Activated CD8-positive, alpha-beta memory T cell treated with anti-CD3 and anti-CD28 coated beads, Interleukin-2, amount 50 U/mL, for 1 hour (primary cell): ENCODE results near the gene ZNG1F.
"Not testable (repeated sequence)": the region's sequence is repeated elsewhere in the genome, so short reads cannot be mapped to it uniquely, and the experiment has no call there.

Source experiments
- DNase-seq: peaks from one replicate; pipeline ENCODE4 v3.0.0-alpha.2; 2020; ENCODE audit errors: extremely low read depth

Gene ZNG1F

GRCh38 chr9:41123396-41123795 lies 65.7 kb downstream of the ZNG1F start:
- DNase-seq = not testable (repeated sequence)

- DNase-seq = not testable (repeated sequence)
Observed at GRCh38 chr9:41120696-41121095, 68.4 kb downstream of the ZNG1F start.

- not testable (repeated sequence) for DNase-seq
Observed at GRCh38 chr9:41119719-41120118, 69.4 kb downstream of the ZNG1F start.

GRCh38 chr9:41119311-41119710 lies 69.8 kb downstream of the ZNG1F start:
- DNase-seq = not testable (repeated sequence)

GRCh38 chr9:41113348-41113747 lies 75.8 kb downstream of the ZNG1F start:
- DNase-seq = not testable (repeated sequence)

- DNase-seq = not testable (repeated sequence)
Observed at GRCh38 chr9:41111414-41111813, 77.7 kb downstream of the ZNG1F start.

GRCh38 chr9:41110913-41111312 lies 78.2 kb downstream of the ZNG1F start:
- DNase-seq = not testable (repeated sequence)

- DNase-seq = not testable (repeated sequence)
Observed at GRCh38 chr9:41109253-41109652, 79.9 kb downstream of the ZNG1F start.

- not testable (repeated sequence) for DNase-seq
Observed at GRCh38 chr9:41108816-41109215, 80.3 kb downstream of the ZNG1F start.

- DNase-seq = not testable (repeated sequence)
Observed at GRCh38 chr9:41106472-41107116, 82.5 kb downstream of the ZNG1F start.

GRCh38 chr9:41105557-41106253 lies 83.4 kb downstream of the ZNG1F start:
- not testable (repeated sequence) for DNase-seq

- not testable (repeated sequence) for DNase-seq
Observed at GRCh38 chr9:41104542-41104941, 84.6 kb downstream of the ZNG1F start.

GRCh38 chr9:41100508-41100907 lies 88.6 kb downstream of the ZNG1F start:
- DNase-seq = not testable (repeated sequence)

GRCh38 chr9:41098759-41099158 lies 90.4 kb downstream of the ZNG1F start:
- not testable (repeated sequence) for DNase-seq

- not testable (repeated sequence) for DNase-seq
Observed at GRCh38 chr9:41095060-41095459, 94.1 kb downstream of the ZNG1F start.

GRCh38 chr9:41094010-41094773 lies 94.9 kb downstream of the ZNG1F start:
- DNase-seq = not testable (repeated sequence)

- not testable (repeated sequence) for DNase-seq
Observed at GRCh38 chr9:41090922-41091321, 98.2 kb downstream of the ZNG1F start.

- DNase-seq = not testable (repeated sequence)
Observed at GRCh38 chr9:41090386-41090785, 98.7 kb downstream of the ZNG1F start.

GRCh38 chr9:41088450-41089059 lies 100.6 kb downstream of the ZNG1F start:
- not testable (repeated sequence) for DNase-seq

GRCh38 chr9:41087929-41088328 lies 101.2 kb downstream of the ZNG1F start:
- not testable (repeated sequence) for DNase-seq

- not testable (repeated sequence) for DNase-seq
Observed at GRCh38 chr9:41087157-41087780, 101.8 kb downstream of the ZNG1F start.
